ENCODE measurements around the gene ZRANB3.
"Not testable (repeated sequence)": the region's sequence is repeated elsewhere in the genome, so short reads cannot be mapped to it uniquely, and the experiment has no call there.

Gene ZRANB3

DNA sequence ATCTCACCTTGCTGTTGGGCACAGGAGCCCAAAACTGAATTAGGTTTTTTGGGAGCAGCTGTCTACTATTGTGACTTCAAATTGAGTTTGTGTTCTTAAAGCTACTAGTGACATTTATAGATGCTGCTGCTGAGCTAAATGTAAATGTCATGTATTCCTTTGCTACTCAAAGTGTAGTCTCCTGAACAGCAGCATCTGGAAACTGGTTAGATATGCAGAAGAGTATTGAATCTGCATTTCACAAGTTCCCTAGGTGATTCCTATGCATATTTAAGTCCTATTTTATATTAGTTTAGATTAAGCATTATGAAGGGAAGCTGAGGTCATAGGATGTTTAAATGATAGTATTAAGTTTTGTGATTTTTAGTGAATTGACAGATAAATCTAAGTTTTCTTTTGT lies 411.4 kb downstream of the ZRANB3 start:
- Histone ChIP-seq H3K9ac (ENCODE audit: low read depth, low read length) (no peak overlapping the region), H3K27me3 (ENCODE audit: insufficient read depth, low read length) (no peaks in the 10 kb centered on the region), H3K9me3 (ENCODE audit: insufficient read depth, low read depth, low read length) (no peaks in the 10 kb centered on the region), H3K4me1 (ENCODE audit: insufficient read depth, low read length) (no peaks in the 10 kb centered on the region), H3K4me3 (ENCODE audit: low read length) (no peak overlapping the region), H3K36me3 (ENCODE audit: insufficient read depth, low read depth, low read length) (peaks cover 19% of the 10 kb centered on the region), H3K27ac (ENCODE audit: low read length) (no peak overlapping the region)

DNA sequence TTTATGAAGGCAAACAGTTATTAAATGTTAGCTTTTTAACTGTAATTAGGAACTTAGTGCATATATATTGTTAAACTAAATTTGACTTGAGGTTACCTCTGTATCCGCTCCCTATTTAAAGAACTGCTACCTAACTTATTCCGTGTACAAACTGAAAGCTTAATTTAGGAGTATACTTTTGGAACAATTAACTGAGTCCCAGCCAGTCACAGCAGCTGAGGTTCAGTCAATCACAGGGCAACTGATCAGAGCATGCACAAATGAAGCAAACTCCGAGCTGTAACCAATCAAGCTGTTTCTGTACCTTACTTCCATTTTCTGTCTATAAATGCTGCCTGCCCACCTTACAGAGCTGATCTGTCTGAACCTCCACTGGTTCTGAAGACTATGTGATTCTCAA lies 417.7 kb downstream of the ZRANB3 start:
- Histone ChIP-seq H3K9me3 (ENCODE audit: insufficient read depth, low read depth, low read length) (no peaks in the 10 kb centered on the region), H3K27me3 (ENCODE audit: insufficient read depth, low read length) (no peaks in the 10 kb centered on the region), H3K4me1 (ENCODE audit: insufficient read depth, low read length) (no peaks in the 10 kb centered on the region), H3K27ac (ENCODE audit: low read length) (no peak overlapping the region), H3K36me3 (ENCODE audit: insufficient read depth, low read depth, low read length) (peaks cover 23% of the 10 kb centered on the region), H3K9ac (ENCODE audit: low read depth, low read length) (no peak overlapping the region), H3K4me3 (ENCODE audit: low read length) (no peak overlapping the region)

DNA sequence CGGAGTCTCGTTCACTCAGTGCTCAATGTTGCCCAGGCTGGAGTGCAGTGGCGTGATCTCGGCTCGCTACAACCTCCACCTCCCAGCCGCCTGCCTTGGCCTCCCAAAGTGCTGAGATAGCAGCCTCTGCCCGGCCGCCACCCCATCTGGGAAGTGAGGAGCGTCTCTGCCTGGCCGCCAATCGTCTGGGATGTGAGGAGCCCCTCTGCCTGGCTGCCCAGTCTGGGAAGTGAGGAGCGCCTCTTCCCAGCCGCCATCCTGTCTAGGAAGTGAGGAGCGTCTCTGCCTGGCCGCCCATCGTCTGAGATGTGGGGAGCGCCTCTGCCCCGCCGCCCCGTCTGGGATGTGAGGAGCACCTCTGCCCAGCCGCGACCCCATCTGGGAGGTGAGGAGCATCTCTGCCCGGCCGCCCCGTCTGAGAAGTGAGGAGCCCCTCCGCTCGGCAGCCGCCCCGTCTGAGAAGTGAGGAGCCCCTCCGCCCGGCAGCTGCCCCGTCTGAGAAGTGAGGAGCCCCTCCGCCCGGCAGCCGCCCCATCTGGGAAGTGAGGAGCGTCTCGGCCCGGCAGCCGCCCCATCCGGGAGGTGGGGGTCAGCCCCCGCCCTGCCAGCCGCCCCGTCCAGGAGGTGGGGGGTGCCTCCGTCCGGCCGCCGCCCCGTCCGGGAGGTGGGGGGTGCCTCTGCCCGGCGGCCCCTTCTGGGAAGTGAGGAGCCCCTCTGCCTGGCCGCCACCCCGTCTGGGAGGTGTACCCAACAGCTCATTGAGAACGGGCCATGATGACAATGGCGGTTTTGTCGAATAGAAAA lies 425.3 kb downstream of the ZRANB3 start:
- H3K4me3 ChIP-seq (ENCODE audit: low read length); H3K27me3 ChIP-seq (ENCODE audit: insufficient read depth, low read length); H3K36me3 ChIP-seq (ENCODE audit: insufficient read depth, low read depth, low read length); H3K9me3 ChIP-seq (ENCODE audit: insufficient read depth, low read depth, low read length); H3K9ac ChIP-seq (ENCODE audit: low read depth, low read length); H3K27ac ChIP-seq (ENCODE audit: low read length); H3K4me1 ChIP-seq (ENCODE audit: insufficient read depth, low read length): not testable (repeated sequence)

DNA sequence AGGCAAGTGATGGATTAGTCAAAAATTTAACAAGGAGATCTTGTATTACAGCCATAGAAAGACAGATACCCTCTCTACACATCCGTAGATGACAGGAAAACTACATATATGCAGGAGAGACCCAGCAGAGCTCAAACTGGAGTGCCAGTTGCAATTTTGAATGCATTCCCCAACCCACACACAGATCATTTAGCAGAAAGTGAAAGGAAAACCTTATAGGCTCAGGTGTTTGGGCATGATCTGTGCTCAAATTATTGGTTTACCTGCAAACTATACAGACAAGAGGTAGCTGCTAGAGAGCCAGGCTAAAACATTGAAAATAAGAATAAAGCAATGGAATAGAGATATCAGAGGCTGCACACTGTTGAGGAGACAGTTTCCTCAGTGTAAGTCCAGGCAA lies 427.2 kb downstream of the ZRANB3 start:
- Histone ChIP-seq H3K27me3 (ENCODE audit: insufficient read depth, low read length) (no peaks in the 10 kb centered on the region), H3K9me3 (ENCODE audit: insufficient read depth, low read depth, low read length) (peaks cover 3% of the 10 kb centered on the region; the same call in 1 of the 2 replicates), H3K36me3 (ENCODE audit: insufficient read depth, low read depth, low read length) (0 out of 2 replicates have a peak, but pooled peaks cover 6% of the 10 kb centered on the region), H3K4me1 (ENCODE audit: insufficient read depth, low read length) (no peaks in the 10 kb centered on the region), H3K4me3 (ENCODE audit: low read length) (no peak overlapping the region), H3K9ac (ENCODE audit: low read depth, low read length) (no peak overlapping the region), H3K27ac (ENCODE audit: low read length) (no peak overlapping the region)

DNA sequence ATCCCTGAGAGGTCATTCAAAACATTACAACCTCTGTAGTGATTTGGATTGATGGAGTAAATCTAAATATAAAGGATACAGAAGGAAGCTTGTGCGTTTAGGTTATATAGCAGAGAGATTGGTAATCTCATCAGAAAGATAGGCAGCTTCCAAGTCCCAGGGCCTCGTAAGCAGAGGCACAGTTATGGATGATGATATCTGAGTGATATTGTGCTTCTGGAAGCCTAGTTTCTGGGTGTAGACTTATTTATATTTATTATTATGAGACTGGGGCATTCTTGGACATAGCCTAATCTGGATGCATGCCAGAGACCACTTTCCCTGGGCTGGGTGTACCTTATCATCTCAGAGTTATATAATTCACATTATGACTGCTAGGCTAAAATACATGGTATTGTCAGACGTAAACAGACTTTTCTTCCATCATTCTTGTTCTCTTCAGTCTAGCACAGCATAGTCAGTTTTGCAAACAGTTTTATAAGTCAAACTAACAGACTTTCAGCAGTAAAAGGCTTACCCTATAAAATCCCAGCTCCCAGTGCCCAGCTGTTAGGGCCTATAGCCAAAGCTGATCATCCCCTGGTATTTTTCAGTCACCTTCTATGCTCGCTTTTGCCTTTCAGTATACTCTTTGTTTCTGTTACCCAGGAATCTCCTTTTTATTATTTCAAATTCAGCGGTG lies 431.1 kb downstream of the ZRANB3 start:
- peaks cover 6% of the 10 kb centered on the region; the same call in 1 of the 2 replicates for H3K36me3 ChIP-seq (ENCODE audit: insufficient read depth, low read depth, low read length)
- no peak overlapping the region for H3K9ac ChIP-seq (ENCODE audit: low read depth, low read length)
- peaks cover 3% of the 10 kb centered on the region; the same call in 1 of the 2 replicates for H3K9me3 ChIP-seq (ENCODE audit: insufficient read depth, low read depth, low read length)
- H3K4me1 ChIP-seq (ENCODE audit: insufficient read depth, low read length), result no peaks in the 10 kb centered on the region
- H3K27me3 ChIP-seq (ENCODE audit: insufficient read depth, low read length), result no peaks in the 10 kb centered on the region
- no peak overlapping the region for H3K4me3 ChIP-seq (ENCODE audit: low read length)
- no peak overlapping the region for H3K27ac ChIP-seq (ENCODE audit: low read length)

DNA sequence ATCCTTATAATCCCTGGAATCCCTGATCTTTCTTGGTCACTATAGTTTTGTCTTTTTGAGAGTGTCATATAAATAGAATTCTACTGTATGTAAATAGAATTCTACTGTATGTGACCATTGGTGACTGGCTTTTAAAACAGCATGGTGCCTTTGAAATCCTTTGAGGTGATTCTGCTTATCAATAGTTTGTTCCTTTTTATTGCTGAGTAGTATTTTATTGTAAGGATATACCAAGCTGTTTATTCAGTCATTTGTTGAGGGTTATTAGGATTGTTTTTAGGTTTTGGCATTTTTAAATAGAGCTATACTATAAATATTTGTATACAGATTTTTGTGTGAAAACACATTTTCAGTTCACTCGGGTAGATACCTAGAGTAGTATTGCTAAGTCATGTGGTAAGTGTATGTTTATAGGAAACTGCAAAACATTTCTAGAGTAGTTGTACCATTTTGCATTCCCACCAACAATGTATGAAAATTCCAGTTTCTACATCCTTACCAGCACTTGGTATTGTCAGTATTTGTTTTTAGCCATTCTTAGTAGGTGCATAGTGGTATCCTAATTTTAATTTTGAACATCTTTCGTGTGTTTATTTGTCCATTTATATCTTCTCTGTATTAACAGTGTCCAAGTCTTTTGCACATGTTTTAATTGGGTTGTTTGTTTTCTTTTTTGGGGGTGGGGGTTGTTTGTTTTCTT lies 433.3 kb downstream of the ZRANB3 start:
- H3K4me1 ChIP-seq (ENCODE audit: insufficient read depth, low read length), result no peaks in the 10 kb centered on the region
- no peak overlapping the region for H3K27ac ChIP-seq (ENCODE audit: low read length)
- H3K27me3 ChIP-seq (ENCODE audit: insufficient read depth, low read length), result no peaks in the 10 kb centered on the region
- no peaks in the 10 kb centered on the region for H3K9me3 ChIP-seq (ENCODE audit: insufficient read depth, low read depth, low read length)
- no peak overlapping the region for H3K4me3 ChIP-seq (ENCODE audit: low read length)
- peaks cover 13% of the 10 kb centered on the region for H3K36me3 ChIP-seq (ENCODE audit: insufficient read depth, low read depth, low read length)
- H3K9ac ChIP-seq (ENCODE audit: low read depth, low read length), result no peak overlapping the region

DNA sequence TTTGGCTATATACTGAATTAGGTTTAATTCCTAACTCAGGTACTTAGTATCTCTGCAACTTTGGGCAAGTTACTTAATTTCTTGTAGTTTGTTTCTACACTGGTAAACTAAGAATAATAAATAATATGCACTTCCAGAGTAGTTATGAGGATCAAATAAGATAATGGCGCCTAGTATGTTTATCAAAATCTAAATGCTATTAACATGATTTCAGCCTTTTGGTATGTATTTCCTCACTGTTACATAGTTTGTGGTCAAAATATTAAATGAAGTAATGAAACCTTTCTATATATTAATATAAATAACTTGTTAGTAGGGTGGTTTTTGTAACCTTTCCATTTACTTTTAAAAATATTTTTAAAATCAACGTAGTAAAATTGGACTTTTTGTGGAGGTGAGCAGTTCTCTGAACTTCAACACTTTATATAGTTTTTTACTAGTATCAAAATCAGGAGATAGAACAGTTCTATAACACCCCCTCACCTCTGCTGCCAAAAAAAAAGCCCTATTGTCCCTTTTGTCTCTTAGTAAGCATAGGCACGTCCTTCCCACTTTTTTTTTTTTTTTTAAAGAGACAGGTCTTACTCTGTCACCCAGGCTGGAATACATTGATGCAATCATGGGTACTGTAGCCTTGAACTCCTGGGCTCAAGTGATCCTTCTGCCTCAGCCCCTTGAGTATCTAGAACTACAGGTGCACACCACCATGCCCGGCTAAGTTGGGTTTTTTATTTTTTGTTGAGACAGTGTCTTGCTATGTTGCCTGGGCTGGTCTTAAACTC lies 434.2 kb downstream of the ZRANB3 start:
- Histone ChIP-seq H3K36me3 (ENCODE audit: insufficient read depth, low read depth, low read length) (peaks cover 13% of the 10 kb centered on the region), H3K4me3 (ENCODE audit: low read length) (no peak overlapping the region), H3K9me3 (ENCODE audit: insufficient read depth, low read depth, low read length) (no peaks in the 10 kb centered on the region), H3K4me1 (ENCODE audit: insufficient read depth, low read length) (no peaks in the 10 kb centered on the region), H3K27ac (ENCODE audit: low read length) (no peak overlapping the region), H3K9ac (ENCODE audit: low read depth, low read length) (no peak overlapping the region), H3K27me3 (ENCODE audit: insufficient read depth, low read length) (no peaks in the 10 kb centered on the region)

DNA sequence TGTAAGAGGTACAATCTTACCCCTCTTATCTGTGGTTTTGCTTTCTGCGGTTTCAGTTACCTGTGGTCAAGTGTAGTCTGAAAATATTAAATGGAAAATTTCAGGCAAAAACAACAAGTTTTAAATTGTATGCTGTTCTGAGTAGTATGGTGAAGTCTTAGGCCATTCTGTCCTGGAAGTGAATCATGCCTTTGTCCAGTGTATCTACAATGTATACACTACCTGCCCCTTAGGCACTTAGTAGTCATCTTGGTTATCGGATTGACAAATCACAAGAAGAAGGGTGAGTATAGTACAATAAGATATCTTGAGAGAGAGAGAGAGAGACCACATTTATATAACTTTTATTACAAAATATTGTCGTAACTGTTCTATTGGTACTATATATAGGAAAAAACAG lies 435.4 kb downstream of the ZRANB3 start:
- Histone ChIP-seq H3K36me3 (ENCODE audit: insufficient read depth, low read depth, low read length) (peaks cover 13% of the 10 kb centered on the region), H3K4me1 (ENCODE audit: insufficient read depth, low read length) (no peaks in the 10 kb centered on the region), H3K4me3 (ENCODE audit: low read length) (no peak overlapping the region), H3K27ac (ENCODE audit: low read length) (no peak overlapping the region), H3K9ac (ENCODE audit: low read depth, low read length) (no peak overlapping the region), H3K27me3 (ENCODE audit: insufficient read depth, low read length) (no peaks in the 10 kb centered on the region), H3K9me3 (ENCODE audit: insufficient read depth, low read depth, low read length) (no peaks in the 10 kb centered on the region)

DNA sequence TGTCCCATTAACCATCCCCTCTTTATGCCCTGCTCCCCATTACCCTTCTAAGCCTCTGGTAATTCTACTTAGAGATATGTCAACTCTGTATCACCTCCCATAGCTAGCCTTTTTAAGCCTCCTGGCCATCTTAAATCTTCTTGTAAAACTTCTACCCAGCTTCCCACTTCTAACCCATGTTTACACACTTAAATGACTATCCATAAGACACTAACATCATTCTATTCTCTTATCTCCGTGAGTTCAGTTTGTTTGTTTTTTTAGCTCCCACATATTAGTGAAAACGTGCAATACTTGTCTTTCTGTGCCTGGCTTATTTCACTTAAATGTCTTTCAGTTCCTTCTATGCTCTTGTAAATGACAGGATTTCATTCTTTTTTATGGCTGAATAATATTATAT lies 436.5 kb downstream of the ZRANB3 start:
- no peaks in the 10 kb centered on the region for H3K27me3 ChIP-seq (ENCODE audit: insufficient read depth, low read length)
- no peak overlapping the region for H3K27ac ChIP-seq (ENCODE audit: low read length)
- no peak overlapping the region for H3K4me3 ChIP-seq (ENCODE audit: low read length)
- peaks cover 17% of the 10 kb centered on the region for H3K36me3 ChIP-seq (ENCODE audit: insufficient read depth, low read depth, low read length)
- no peaks in the 10 kb centered on the region for H3K9me3 ChIP-seq (ENCODE audit: insufficient read depth, low read depth, low read length)
- no peak overlapping the region for H3K9ac ChIP-seq (ENCODE audit: low read depth, low read length)
- no peaks in the 10 kb centered on the region for H3K4me1 ChIP-seq (ENCODE audit: insufficient read depth, low read length)

DNA sequence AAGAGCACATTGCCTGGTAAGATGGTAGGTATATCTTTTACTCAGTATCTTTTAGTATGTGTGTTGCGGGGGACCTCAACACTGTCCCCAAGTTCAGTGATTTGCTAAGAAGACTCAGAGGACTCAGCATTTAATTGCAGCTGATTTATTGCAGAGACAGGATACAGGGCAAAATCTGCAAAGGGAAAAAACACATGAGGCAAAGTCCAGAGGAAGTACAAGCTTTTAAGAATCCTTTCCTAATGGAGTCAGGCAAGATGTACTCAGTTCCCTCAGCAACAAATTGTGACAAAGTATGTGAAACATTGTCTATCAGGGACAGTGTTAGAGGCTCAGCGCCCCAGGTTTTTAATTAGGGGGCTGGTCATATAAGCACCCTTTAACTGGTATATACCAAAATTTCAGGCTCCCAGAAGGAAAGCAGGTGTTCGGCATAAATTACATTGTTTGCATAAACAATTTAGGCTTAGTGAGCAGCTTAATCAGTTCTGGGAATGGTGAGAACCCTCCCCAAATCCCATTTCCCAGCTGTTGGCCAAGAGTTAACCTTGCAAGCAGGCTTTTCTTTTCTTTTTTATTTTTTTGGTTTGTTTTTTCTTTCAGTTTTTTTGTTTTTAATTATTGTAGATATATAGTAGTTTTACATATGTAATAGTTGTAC lies 437.2 kb downstream of the ZRANB3 start:
- no peak overlapping the region for H3K27ac ChIP-seq (ENCODE audit: low read length)

DNA sequence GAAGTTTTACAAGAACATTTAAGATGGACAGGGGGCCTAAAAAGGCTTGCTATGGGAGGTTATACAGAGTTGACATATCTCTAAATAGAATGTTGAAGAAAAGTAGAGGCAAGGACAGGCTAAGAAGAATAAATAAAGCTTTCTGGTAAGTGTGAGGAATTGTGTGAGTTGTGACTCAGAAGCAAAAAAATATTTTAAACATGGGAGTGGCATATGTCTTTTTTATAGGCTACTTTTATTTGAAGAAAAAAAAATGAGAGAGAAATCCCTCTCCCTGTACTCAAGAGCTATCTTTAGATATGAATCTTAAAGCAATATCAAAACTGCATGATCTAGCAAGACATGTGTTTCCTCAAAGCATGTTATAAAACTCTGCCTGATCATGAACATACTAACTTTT lies 437.8 kb downstream of the ZRANB3 start:
- Histone ChIP-seq H3K4me1 (ENCODE audit: insufficient read depth, low read length) (no peaks in the 10 kb centered on the region), H3K9me3 (ENCODE audit: insufficient read depth, low read depth, low read length) (no peaks in the 10 kb centered on the region), H3K9ac (ENCODE audit: low read depth, low read length) (no peak overlapping the region), H3K27me3 (ENCODE audit: insufficient read depth, low read length) (no peaks in the 10 kb centered on the region), H3K27ac (ENCODE audit: low read length) (no peak overlapping the region), H3K4me3 (ENCODE audit: low read length) (no peak overlapping the region), H3K36me3 (ENCODE audit: insufficient read depth, low read depth, low read length) (peaks cover 17% of the 10 kb centered on the region)

More for the DNA sequence above, 437.2 kb downstream of the ZRANB3 start:
- H3K36me3 ChIP-seq (ENCODE audit: insufficient read depth, low read depth, low read length), result peaks cover 17% of the 10 kb centered on the region
- no peak overlapping the region for H3K9ac ChIP-seq (ENCODE audit: low read depth, low read length)
- H3K9me3 ChIP-seq (ENCODE audit: insufficient read depth, low read depth, low read length), result no peaks in the 10 kb centered on the region
- no peaks in the 10 kb centered on the region for H3K27me3 ChIP-seq (ENCODE audit: insufficient read depth, low read length)
- no peaks in the 10 kb centered on the region for H3K4me1 ChIP-seq (ENCODE audit: insufficient read depth, low read length)
- no peak overlapping the region for H3K4me3 ChIP-seq (ENCODE audit: low read length)

Data from iPS-20b (cell line).